Keratinocyte (primary cell): ENCODE measurements around the gene KYNU.

Experiments
- CTCF ChIP-seq, 3 experiments: IDR thresholded peaks in 1 of 3; conservative IDR thresholded peaks in 1 of 3; optimal IDR thresholded peaks in 1 of 3; 2 replicates in 2 of 3; 3 replicates in 1 of 3; pipeline versions ENCODE3 to v1.5.1; 2011; ENCODE audit warnings: low read length in 3 of 3, mild to moderate bottlenecking in 3 of 3, moderate library complexity in 2 of 3, control low read depth in 1 of 3, inconsistent platforms in 1 of 3; ENCODE audit not compliant: insufficient read depth in 2 of 3; ENCODE audit errors: extremely low read depth in 1 of 3
- EZH2 ChIP-seq: IDR thresholded peaks from one replicate; pipeline ENCODE4 v1.6.1; 2012; ENCODE audit warnings: inconsistent platforms, mild to moderate bottlenecking, low read length, moderate library complexity

- TF ChIP-seq CTCF (optimal IDR thresholded peaks at IDR 0.05 in 1 of 3, IDR thresholded peaks at IDR 0.05 in 1 of 3, conservative IDR thresholded peaks at IDR 0.05 in 1 of 3; ENCODE audit: extremely low read depth in 1 of 3, insufficient read depth in 2 of 3, low read length in 3 of 3) (no peak), EZH2 (no peak)
Observed at GRCh38 chr2:142940606-142941223, 63.3 kb downstream of the KYNU start.
